Measurements from ENCODE around the gene FANCC. TPM values are rescaled to one million over a fixed set of nuclear protein-coding genes. Genes with fewer than 3 reads are reported as not detected.

FANCC gene
- total and polyA plus RNA-seq, 2 of the 4 experiments (the other 2 are of a cell fraction) = 4.7 to 6.3 TPM

DNA sequence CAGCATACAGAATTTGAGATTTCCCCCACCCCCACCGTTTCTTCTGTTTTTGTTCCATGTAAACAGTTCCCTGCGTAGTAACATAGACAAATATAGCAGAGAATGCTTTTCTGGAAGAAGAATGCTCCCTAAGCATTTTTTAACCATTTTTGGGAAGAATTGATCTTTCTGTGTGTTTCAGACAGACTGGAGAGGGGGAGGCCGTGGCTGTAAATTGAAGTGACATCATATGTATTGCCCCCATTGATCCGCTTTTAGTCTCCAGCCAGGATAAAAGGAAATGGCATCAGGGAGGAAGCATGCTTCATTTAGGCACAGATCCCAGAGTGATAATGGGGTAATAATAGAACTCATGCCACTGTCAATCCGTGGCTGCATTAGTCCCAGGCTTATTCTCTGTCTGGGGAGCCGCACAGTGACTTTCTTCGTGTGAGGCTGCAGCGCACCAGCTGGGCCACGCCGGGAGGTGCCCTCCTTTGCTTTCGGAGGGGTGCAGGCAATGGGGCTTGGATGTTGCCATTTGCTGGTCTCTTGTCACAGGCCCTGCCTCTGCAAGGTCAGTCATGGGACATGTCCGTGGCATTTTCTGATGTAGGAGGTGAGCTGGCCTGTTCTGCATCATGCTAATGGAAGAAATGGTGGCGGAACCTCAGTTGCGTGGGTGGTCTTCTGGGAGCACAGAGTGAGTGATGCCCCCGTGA is 261.5 kb downstream of the FANCC start:
- Histone ChIP-seq H3K4me2 (ENCODE audit: low read depth, low read length) (peak overlapping the region; percentile 93), H3K36me3 (ENCODE audit: control insufficient read depth, insufficient read depth, low read length) (peaks cover 8% of the 10 kb centered on the region), H3K14ac (replicated peaks; ENCODE audit: low read depth, low read length) (peak overlapping the region; percentile 91), H3K9me3 (ENCODE audit: control insufficient read depth, insufficient read depth, low read length) (no peaks in the 10 kb centered on the region), H2BK20ac (ENCODE audit: low read depth, low read length) (peak overlapping the region; percentile 80), H3K79me1 (ENCODE audit: low read depth in 1 of 2, low read length in 2 of 2) (peaks cover 17 to 65% of the 10 kb centered on the region in 2 experiments; a peak in 3 of 4 replicates), H2AFZ (replicated peaks; ENCODE audit: low read length, poor library complexity) (peak overlapping the region; percentile 2), H3K9me1 (ENCODE audit: insufficient read depth, low read length) (peaks cover 14% of the 10 kb centered on the region), H3K23ac (ENCODE audit: low read depth, low read length) (peak overlapping the region; percentile 98), H2AK5ac (ENCODE audit: low read depth, low read length) (peak overlapping the region; percentile 89), H3K56ac (ENCODE audit: extremely low read depth, insufficient read depth, low read length) (peak overlapping the region; percentile 75), H3K18ac (ENCODE audit: low read depth, low read length) (peak overlapping the region; percentile 98), H3K27me3 (ENCODE audit: control insufficient read depth, insufficient read depth, low read length) (no peaks in the 10 kb centered on the region), H3K4me3 (ENCODE audit: insufficient read depth, low read depth, low read length) (peak overlapping the region; percentile 12; the same call in 1 of the 2 replicates), H4K8ac (ENCODE audit: low read depth in 2 of 2, low read length in 2 of 2) (peak overlapping the region; percentile 74 to 96), H4K91ac (ENCODE audit: insufficient read depth, low read depth, low read length) (peak overlapping the region; percentile 99), H3K4ac (ENCODE audit: low read depth, low read length) (peak overlapping the region; percentile 97), H2AK9ac (replicated peaks; ENCODE audit: low read depth, low read length, poor library complexity) (peak overlapping the region; percentile 69), H4K5ac (ENCODE audit: low read depth, low read length) (peak overlapping the region; percentile 70), H2BK120ac (ENCODE audit: low read depth, low read length) (peak overlapping the region; percentile 99), H3K27ac (ENCODE audit: insufficient read depth, low read length) (peak overlapping the region; percentile 99), H2BK5ac (ENCODE audit: low read depth, low read length, poor library complexity, severe bottlenecking) (peak overlapping the region; percentile 98), H4K20me1 (ENCODE audit: insufficient read depth, low read length) (peaks cover 55% of the 10 kb centered on the region), H3K4me1 (ENCODE audit: control insufficient read depth, insufficient read depth, low read length) (peaks cover 34% of the 10 kb centered on the region), H3K9ac (ENCODE audit: low read depth, low read length) (peak overlapping the region; percentile 97), H2BK15ac (ENCODE audit: low read depth, low read length) (peak overlapping the region; percentile 25; the same call in 1 of the 3 replicates)
- ATAC-seq (ENCODE audit: low read depth) (peak; percentile 53), DNase-seq (peak; percentile 77)
- ChIA-PET CTCF (no interaction called here), POLR2A (ENCODE audit: unreplicated experiment) (interaction anchor here (0.7 kb wide), 1 partner anchor 45 kb away, joined by 7 read pairs; no protein-coding TSS in a partner anchor)
- intact Hi-C loops (cut with micrococcal nuclease) = loop anchor here (5.0 kb wide), 1 partner anchor 134 kb away; no protein-coding TSS in a partner anchor
- WGBS, 2 experiments (ENCODE audit: extremely low coverage in 2 of 2, insufficient read length in 1 of 2) = 0% methylated on average over 3 of the region's 15 CpGs; no CpG with 5 or more reads in 1 of the 2 experiments
- dilution Hi-C loops (cut with HindIII; ENCODE audit: low sequenced_read_pairs, unreplicated experiment) = no loop called here
- TF ChIP-seq MXI1 (IDR thresholded peaks at IDR 0.05; ENCODE audit: borderline replicate concordance, low read depth, low read length) (peak; percentile 78), RAD21 (IDR thresholded peaks at IDR 0.05; ENCODE audit: low read length) (peak; percentile 25; the same call in 1 of the 2 replicates), NFE2L2 (IDR thresholded peaks at IDR 0.05; ENCODE audit: low read depth, low read length) (no peak), CEBPB (IDR thresholded peaks at IDR 0.05; ENCODE audit: low read depth, low read length) (0 out of 2 replicates have a peak, but pooled peaks have one; percentile 9), MAFK (IDR thresholded peaks at IDR 0.05; ENCODE audit: low read depth, low read length) (peak; percentile 34), POLR2A (IDR thresholded peaks at IDR 0.05; ENCODE audit: low read depth, low read length) (peak; percentile 70)
- TF ChIP-seq, protein P1, sequence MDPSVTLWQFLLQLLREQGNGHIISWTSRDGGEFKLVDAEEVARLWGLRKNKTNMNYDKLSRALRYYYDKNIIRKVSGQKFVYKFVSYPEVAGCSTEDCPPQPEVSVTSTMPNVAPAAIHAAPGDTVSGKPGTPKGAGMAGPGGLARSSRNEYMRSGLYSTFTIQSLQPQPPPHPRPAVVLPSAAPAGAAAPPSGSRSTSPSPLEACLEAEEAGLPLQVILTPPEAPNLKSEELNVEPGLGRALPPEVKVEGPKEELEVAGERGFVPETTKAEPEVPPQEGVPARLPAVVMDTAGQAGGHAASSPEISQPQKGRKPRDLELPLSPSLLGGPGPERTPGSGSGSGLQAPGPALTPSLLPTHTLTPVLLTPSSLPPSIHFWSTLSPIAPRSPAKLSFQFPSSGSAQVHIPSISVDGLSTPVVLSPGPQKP (IDR thresholded peaks at IDR 0.05; ENCODE audit: borderline replicate concordance, low read depth, low read length) = no peak
- no TSS peak for BruUV-seq (replicated peaks)
- in situ Hi-C loops (cut with MboI; ENCODE audit: low sequenced_read_pairs) = no loop called here

Measured in IMR-90 (cell line).